ENCODE data around the gene PNPLA7. TPM values are rescaled to one million over a fixed set of nuclear protein-coding genes. Genes with fewer than 3 reads are reported as not detected.

Gene PNPLA7
- total and polyA plus RNA-seq, 10 of the 15 experiments (the other 5 are each of a cell fraction or from before 2014, with no cell fraction given) = 0.04 to 0.85 (median 0.19) TPM; not detected in 1

GRCh38 chr9:137592767-137593166, 42.6 kb upstream of the PNPLA7 start (continued):
- TF ChIP-seq ZBTB4 (CRISPR knock-in tag; IDR thresholded peaks at IDR 0.05) (no peak), TCF12 (IDR thresholded peaks at IDR 0.05; ENCODE audit: low read depth, low read length) (no peak), SUZ12 (IDR thresholded peaks at IDR 0.05; ENCODE audit: unreplicated experiment) (no peak)

- in situ Hi-C loops (cut with MboI) (no loop called here), intact Hi-C loops (cut with micrococcal nuclease; ENCODE audit: unreplicated experiment) (no loop called here)
- peak within 1 kb of the TSS; percentile 54; the same call in 1 of the 2 replicates for H3K27ac ChIP-seq (ENCODE audit: control insufficient read depth, insufficient read depth)
- POLR2A ChIA-PET = interaction anchor here (0.7 to 1.0 kb wide), 2 partner anchors 39 to 42 kb away, joined by 3 read pairs; partner anchors contain the start of gene MRPL41
- ATAC-seq (peak; percentile 97), DNase-seq (ENCODE audit: low read depth, low spot score) (peak; percentile 15), FAIRE-seq (no peak)
- H3K4me1 ChIP-seq (ENCODE audit: control insufficient read depth, insufficient read depth, low read length) = peaks cover 6% of the 10 kb centered on the region; the same call in 1 of the 2 replicates
- H2AFZ ChIP-seq (ENCODE audit: control insufficient read depth, low read depth, low read length) = peak within 1 kb of the TSS; percentile 82
- TSS peak; percentile 87 for BruUV-seq (replicated peaks)
- H3K79me2 ChIP-seq (ENCODE audit: control insufficient read depth, insufficient read depth, low read length) = peaks cover 14% of the 10 kb centered on the region
- H3K4me2 ChIP-seq (ENCODE audit: control insufficient read depth, insufficient read depth) = peak within 1 kb of the TSS; percentile 91
- H3K36me3 ChIP-seq (ENCODE audit: control insufficient read depth in 2 of 2, insufficient read depth in 2 of 2, low read length in 1 of 2) = peaks cover 9 to 11% of the 10 kb centered on the region in 2 experiments; a peak in 3 of 4 replicates
- CTCF ChIA-PET = interaction anchor here (1.0 to 1.5 kb wide), 3 partner anchors 11 to 56 kb away, joined by 3 read pairs; no protein-coding TSS in a partner anchor
- peak within 1 kb of the TSS; percentile 78 for H3K9ac ChIP-seq (ENCODE audit: control insufficient read depth, insufficient read depth, low read length)
- RAD21 ChIA-PET (ENCODE audit: unreplicated experiment) = interaction anchor here (0.8 to 1.5 kb wide), 3 partner anchors 14 to 40 kb away, joined by 3 to 4 read pairs (median 4); partner anchors contain the start of genes ARRDC1, EHMT1 and MRPL41
- WGBS (ENCODE audit: insufficient coverage, insufficient replicate concordance, low lambda C conversion rate, missing lambda C conversion rate) = 0% methylated on average over 56 of the region's 113 CpGs
- no peaks in the 10 kb centered on the region for H3K27me3 ChIP-seq (replicated peaks in 1 of 2; ENCODE audit: control insufficient read depth in 2 of 2, insufficient read depth in 2 of 2, low read length in 1 of 2)
- SMC1A ChIA-PET (ENCODE audit: uncharacterized antibody, unreplicated experiment) = interaction anchor here (1.0 kb wide), 1 partner anchor 15 kb away, joined by 3 read pairs; no protein-coding TSS in a partner anchor
- no peaks in the 10 kb centered on the region for H3K9me3 ChIP-seq (replicated peaks; ENCODE audit: control insufficient read depth, insufficient read depth, low read length)
- peak within 1 kb of the TSS; percentile 95 for H3K4me3 ChIP-seq
- no peaks in the 10 kb centered on the region for H4K20me1 ChIP-seq (ENCODE audit: control insufficient read depth, insufficient read depth)
- TF ChIP-seq ATF3 (IDR thresholded peaks at IDR 0.05; ENCODE audit: borderline replicate concordance, extremely low read depth, low read depth, low read length) (no peak), KDM1A (IDR thresholded peaks at IDR 0.05; ENCODE audit: borderline replicate concordance) (no peak), CREB1 (IDR thresholded peaks at IDR 0.05; ENCODE audit: low read depth) (peak; percentile 83), E2F8 (IDR thresholded peaks at IDR 0.05; ENCODE audit: low read depth, partially characterized antibody) (peak; percentile 91), CEBPZ (IDR thresholded peaks at IDR 0.05; ENCODE audit: low read depth, low read length) (no peak), NFYB (IDR thresholded peaks at IDR 0.05; ENCODE audit: insufficient read depth, low read depth, low read length) (peak; percentile 82; the same call in 1 of the 2 replicates)
Measured at GRCh38 chr9:137590469-137591383, 40.5 kb upstream of the PNPLA7 start, which contains the start of gene ZMYND19. Gene ZMYND19 (minus strand): TSS chr9:137590512. CDS start chr9:137590263, 249 bp downstream.

Data from GM12878 (cell line).